ENCODE measurements around the gene IL16. TPM values are rescaled to one million over a fixed set of nuclear protein-coding genes. Genes with fewer than 3 reads are reported as not detected.

Gene IL16
- 0.07 TPM in 1 of 5 replicates, not detected in the others for total RNA-seq (2022; extraction: Qiagen RNA extraction; ENCODE audit: low read depth)

DNA sequence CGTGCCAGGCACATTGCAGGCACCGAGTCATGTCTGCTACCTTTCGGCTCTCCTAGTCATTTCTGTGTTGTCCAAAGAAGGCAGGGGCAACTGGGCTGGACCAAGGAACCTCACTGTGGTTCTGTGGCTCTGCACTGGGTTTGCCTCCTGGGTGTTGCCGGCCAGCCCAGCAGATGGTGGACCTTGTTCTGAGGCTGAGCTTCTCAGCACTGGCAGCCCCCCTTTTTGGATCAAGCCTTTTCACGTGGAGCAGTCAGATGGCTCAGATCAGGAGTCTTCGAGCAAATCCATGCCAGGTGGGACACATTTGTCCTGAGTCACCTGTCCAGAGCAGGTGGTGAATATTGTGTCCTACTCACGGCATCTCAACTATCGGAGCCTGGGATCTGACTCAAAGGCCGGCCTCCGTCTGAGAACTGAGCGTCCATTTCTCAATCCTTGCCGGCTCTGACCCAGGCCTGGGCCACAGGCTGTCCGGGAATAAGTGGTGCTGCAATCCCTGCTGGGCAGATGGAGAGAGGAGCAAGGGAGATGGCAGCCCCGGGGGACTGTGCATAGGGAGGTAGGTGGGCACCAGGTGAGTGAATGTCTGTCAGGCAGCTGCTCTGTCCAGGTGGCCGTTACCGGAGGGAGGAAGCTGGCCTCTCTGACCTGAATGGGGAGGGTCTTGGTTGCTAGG is at the start of gene IL16:
TSS of gene IL16 (plus strand) at position 304 of the 679 bp plus-strand sequence. CDS start 28,521 bp downstream, outside the sequence.

DNA sequence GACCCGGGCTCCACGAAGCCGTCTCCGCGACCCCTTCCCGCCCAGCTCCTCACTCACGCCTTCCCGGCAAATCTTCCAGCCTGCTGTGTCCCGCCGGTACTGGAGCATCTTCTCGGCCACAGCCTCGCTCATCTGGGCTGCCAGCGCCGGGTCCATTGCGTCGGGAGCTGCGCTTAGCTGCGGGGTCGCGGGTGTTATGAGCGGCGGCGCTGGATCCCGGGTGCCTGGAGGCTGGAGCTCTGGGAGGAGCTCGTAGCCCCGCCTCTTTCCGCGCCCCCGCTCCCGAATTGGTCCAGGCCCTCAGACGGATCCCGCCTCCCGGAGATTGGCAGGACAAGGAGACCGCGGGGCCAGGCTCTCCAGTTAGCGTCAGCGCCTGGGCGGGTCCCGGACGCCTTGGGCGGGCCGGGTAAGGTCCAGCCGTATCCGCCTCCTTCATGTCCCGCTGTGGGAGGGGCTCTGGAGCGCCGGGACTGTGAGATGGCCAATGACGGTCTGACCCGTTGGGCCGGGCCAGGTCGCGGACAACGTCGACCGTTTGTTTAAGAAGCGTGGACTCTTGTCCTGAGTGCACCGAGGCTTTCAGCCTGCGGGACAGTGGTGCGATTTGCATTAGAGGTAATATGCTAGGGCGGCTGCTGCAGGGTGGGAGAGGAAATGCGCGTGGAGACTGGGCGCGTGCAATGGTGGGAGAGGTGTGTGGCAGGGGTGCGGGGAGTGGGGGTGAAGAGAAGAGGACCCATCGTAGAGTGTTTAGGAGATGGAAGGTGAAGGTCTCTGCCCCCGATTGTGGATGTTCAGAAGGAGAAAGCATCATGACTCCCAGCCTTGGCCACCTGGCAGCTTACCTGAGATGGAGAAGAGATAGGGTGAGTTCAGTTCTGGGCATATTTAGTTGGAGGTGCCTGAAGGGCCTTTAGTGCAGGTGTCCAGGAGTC is 127.5 kb downstream of the IL16 start, which contains the start of gene STARD5:
TSS of gene STARD5 (minus strand) at position 198 of the 938 bp plus-strand sequence. CDS start at position 156, 42 bp downstream.

Other genes starting within 250 kb of the IL16 start
- gene MESD, start 207.1 kb upstream of the IL16 start, total RNA-seq (2022; extraction: Qiagen RNA extraction; ENCODE audit: low read depth) = 39.2 to 40.7 TPM (median 40.0 TPM) in 5 replicates
- 10.5 to 19.9 TPM (median 18.3 TPM) in 5 replicates for gene TLNRD1, start 196.0 kb upstream of the IL16 start, total RNA-seq (2022; extraction: Qiagen RNA extraction; ENCODE audit: low read depth)
- 0.03 TPM in 1 of 5 replicates, not detected in the others for gene CFAP161, start 62.6 kb upstream of the IL16 start, total RNA-seq (2022; extraction: Qiagen RNA extraction; ENCODE audit: low read depth)
- gene STARD5, start 127.3 kb downstream of the IL16 start, total RNA-seq (2022; extraction: Qiagen RNA extraction; ENCODE audit: low read depth) = 2.0 to 2.5 TPM (median 2.2 TPM) in 5 replicates
- not detected in 5 replicates for gene TMC3, start 177.3 kb downstream of the IL16 start, total RNA-seq (2022; extraction: Qiagen RNA extraction; ENCODE audit: low read depth)